Measurements from ENCODE around the gene FHIT. TPM values are rescaled to one million over a fixed set of nuclear protein-coding genes. Genes with fewer than 3 reads are reported as not detected.

FHIT gene
- polyA plus RNA-seq, 1 of the 3 experiments (the other 2 are of a cell fraction) = 0.41 TPM

- no peak overlapping the region for H3K9ac ChIP-seq
- CTCF ChIA-PET = interaction anchor here (1.6 kb wide), 1 partner anchor 221 kb away, joined by 3 read pairs; no protein-coding TSS in a partner anchor
Observed at GRCh38 chr3:59796456-59796855, 1454.8 kb downstream of the FHIT start.

More at GRCh38 chr3:59796456-59796855, 1454.8 kb downstream of the FHIT start:
- Histone ChIP-seq H3K4me1 (ENCODE audit: control insufficient read depth in 1 of 2, insufficient read depth in 2 of 2, low read depth in 1 of 2, low read length in 1 of 2) (no peaks in the 10 kb centered on the region; a peak in 1 of 4 replicates), H3K9me2 (no peaks in the 10 kb centered on the region), H3K4me2 (no peak overlapping the region), H2AFZ (ENCODE audit: low read depth) (no peak overlapping the region), H3K27ac (ENCODE audit: low read depth in 2 of 2, low read length in 1 of 2) (no peak overlapping the region), H3F3A (replicated peaks; ENCODE audit: insufficient read depth) (no peaks in the 10 kb centered on the region), H3K27me3 (ENCODE audit: insufficient read depth) (no peaks in the 10 kb centered on the region), H3K36me3 (replicated peaks in 1 of 2; ENCODE audit: control insufficient read depth in 1 of 2, insufficient read depth in 2 of 2, low read length in 1 of 2) (no peaks in the 10 kb centered on the region), H3K9me3 (no peaks in the 10 kb centered on the region), H3K4me3 (ENCODE audit: low read depth in 2 of 2, low read length in 1 of 2) (no peak overlapping the region), H4K20me1 (ENCODE audit: insufficient read depth) (no peaks in the 10 kb centered on the region), H3K79me2 (ENCODE audit: insufficient read depth) (no peaks in the 10 kb centered on the region)
- no peak for TF ChIP-seq TCF12 (IDR thresholded peaks at IDR 0.05)
- TF ChIP-seq MXI1 (IDR thresholded peaks at IDR 0.05; ENCODE audit: low read depth, low read length) = no peak
- no peak for TF ChIP-seq FOXM1 (IDR thresholded peaks at IDR 0.05; ENCODE audit: low read depth)
- TF ChIP-seq EP300 (IDR thresholded peaks at IDR 0.05; ENCODE audit: borderline replicate concordance in 1 of 2, low read depth in 1 of 2, low read length in 1 of 2) = no peak
- no peak for TF ChIP-seq GATA2 (CRISPR knock-in tag; IDR thresholded peaks at IDR 0.05)
- no peak for TF ChIP-seq SIN3A (IDR thresholded peaks at IDR 0.05; ENCODE audit: borderline replicate concordance, low read depth, low read length)
- TF ChIP-seq CHD2 (IDR thresholded peaks at IDR 0.05; ENCODE audit: low read length, partially characterized antibody) = no peak
- no peak for TF ChIP-seq JUND (IDR thresholded peaks at IDR 0.05)
- no peak for TF ChIP-seq SMC3 (IDR thresholded peaks at IDR 0.05; ENCODE audit: low read depth, low read length)
- TF ChIP-seq NFIC (IDR thresholded peaks at IDR 0.05; ENCODE audit: borderline replicate concordance) = no peak
- TF ChIP-seq RFX5 (IDR thresholded peaks at IDR 0.05; ENCODE audit: low read length) = no peak
- TF ChIP-seq CTCF (IDR thresholded peaks at IDR 0.05) = no peak
- no peak for TF ChIP-seq POLR2AphosphoS5 (IDR thresholded peaks at IDR 0.05; ENCODE audit: low read depth, low read length)
- TF ChIP-seq USF1 (IDR thresholded peaks at IDR 0.05; ENCODE audit: borderline replicate concordance, low read depth) = no peak
- TF ChIP-seq FOXJ3 (CRISPR knock-in tag; IDR thresholded peaks at IDR 0.05) = no peak
- TF ChIP-seq YY1 (IDR thresholded peaks at IDR 0.05; ENCODE audit: low read depth) = no peak
- no peak for TF ChIP-seq IRF3 (IDR thresholded peaks at IDR 0.05; ENCODE audit: low read depth, low read length)
- WGBS (ENCODE audit: low lambda C conversion rate) = 29% methylated on average over 2 of the region's 2 CpGs
- POLR2A ChIA-PET = no interaction called here
- DNase-seq = no peak
